ENCODE data around the gene PTPRR.

The PTPRR gene

GRCh38 chr12:70661466-70662161, 258.9 kb downstream of the PTPRR start:
- Histone ChIP-seq H3K4me1 (ENCODE audit: control insufficient read depth in 1 of 2, insufficient read depth in 1 of 2, low read depth in 1 of 2, low read length in 1 of 2) (no peaks in the 10 kb centered on the region), H3K36me3 (no peaks in the 10 kb centered on the region), H3K9me3 (no peaks in the 10 kb centered on the region), H3K4me3 (ENCODE audit: low read depth in 1 of 2, low read length in 1 of 2) (no peak overlapping the region), H3K27ac (no peak overlapping the region), H3K27me3 (no peaks in the 10 kb centered on the region)
- TF ChIP-seq CTCF (IDR thresholded peaks at IDR 0.05): no peak

DNA sequence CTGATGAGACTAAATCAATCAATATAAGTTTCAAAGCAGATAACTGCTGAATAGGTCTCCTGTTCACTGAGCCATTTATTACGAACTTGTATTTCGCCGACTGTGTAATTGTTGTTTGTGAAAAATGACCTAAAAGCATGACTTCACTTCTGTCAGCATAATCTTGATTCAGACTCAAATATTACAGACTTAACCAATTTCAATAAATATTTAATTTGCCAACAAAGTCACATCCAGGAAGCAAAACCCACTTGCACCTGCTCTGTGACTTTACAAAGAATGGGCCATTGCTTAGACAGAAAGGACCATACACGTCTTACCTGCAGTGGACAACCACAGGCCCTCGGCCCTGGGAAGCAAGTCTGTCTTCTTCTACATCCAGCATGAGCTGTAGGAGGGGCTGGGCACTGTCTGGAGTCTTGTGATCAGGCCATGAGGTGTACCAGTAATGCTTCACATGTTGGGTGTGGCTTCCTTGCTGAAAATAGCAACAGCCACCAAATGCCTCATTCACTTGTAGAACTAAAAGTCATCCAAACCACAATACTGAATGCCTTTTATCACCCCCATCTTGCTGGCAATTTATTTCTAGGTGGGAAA, 259.8 kb downstream of the PTPRR start:
- Histone ChIP-seq H3K27me3 (no peaks in the 10 kb centered on the region), H3K9me3 (no peaks in the 10 kb centered on the region), H3K36me3 (no peaks in the 10 kb centered on the region), H3K4me3 (ENCODE audit: low read depth in 1 of 2, low read length in 1 of 2) (no peak overlapping the region), H3K27ac (no peak overlapping the region), H3K4me1 (ENCODE audit: control insufficient read depth in 1 of 2, insufficient read depth in 1 of 2, low read depth in 1 of 2, low read length in 1 of 2) (no peaks in the 10 kb centered on the region)
- no peak for TF ChIP-seq CTCF (IDR thresholded peaks at IDR 0.05)

DNA sequence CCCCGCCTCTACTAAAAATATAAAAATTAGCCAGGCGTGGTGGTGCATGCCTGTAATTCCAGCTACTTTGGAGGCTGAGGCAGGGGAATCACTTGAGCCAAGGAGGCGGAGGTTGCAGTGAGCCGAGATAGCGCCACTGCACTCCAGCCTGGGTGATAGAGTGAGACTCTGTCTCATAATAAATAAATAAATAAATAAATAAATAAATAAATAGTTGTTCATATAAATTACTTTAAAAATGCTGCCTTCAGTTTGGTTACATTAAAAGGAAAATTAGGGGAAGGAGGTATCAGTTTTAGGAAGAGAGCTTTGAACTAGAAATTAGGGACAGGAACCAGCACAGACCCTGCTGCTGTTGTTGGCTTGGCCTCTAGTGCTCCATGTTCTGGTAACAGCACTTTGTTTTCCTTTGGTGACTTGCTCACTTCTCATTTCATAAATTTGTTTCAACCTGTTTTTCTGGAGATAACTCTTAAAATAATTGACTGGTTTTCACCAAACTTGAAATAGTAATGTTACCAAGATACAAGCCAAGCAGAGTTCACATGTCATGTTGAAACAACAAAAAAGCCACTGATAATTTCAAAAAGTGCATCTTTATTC, 260.4 kb downstream of the PTPRR start:
- TF ChIP-seq CTCF (IDR thresholded peaks at IDR 0.05): no peak
- H3K4me3 ChIP-seq (ENCODE audit: low read depth in 1 of 2, low read length in 1 of 2): no peak overlapping the region
- no peaks in the 10 kb centered on the region for H3K4me1 ChIP-seq (ENCODE audit: control insufficient read depth in 1 of 2, insufficient read depth in 1 of 2, low read depth in 1 of 2, low read length in 1 of 2)
- no peaks in the 10 kb centered on the region for H3K9me3 ChIP-seq
- no peaks in the 10 kb centered on the region for H3K27me3 ChIP-seq
- no peaks in the 10 kb centered on the region for H3K36me3 ChIP-seq
- no peak overlapping the region for H3K27ac ChIP-seq

DNA sequence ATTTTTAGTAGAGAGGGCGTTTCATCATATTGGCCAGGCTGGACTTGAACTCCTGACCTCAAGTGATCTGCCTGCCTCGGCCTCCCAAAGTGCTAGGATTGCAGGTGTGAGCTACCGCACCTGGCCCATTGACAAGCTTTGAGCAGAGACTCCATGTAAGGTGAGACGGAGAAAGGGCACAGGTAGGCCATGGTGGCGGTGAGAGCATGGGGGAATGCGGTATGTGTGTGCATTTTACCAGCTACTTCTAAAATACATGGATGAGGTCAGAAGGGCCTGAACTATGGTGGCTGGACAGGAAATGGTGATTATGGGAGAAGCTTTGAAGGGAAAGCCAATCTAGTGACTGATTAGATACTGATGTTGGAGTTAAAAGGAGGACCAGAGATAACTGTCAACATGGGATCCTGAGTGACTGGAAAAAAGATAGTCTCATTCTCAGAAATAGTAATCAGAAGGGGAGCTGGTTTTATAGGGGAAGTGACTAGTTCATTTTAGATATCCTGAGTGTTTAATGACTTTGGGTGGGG, 261.4 kb downstream of the PTPRR start:
- no peaks in the 10 kb centered on the region for H3K9me3 ChIP-seq
- no peaks in the 10 kb centered on the region for H3K36me3 ChIP-seq
- no peak overlapping the region for H3K27ac ChIP-seq
- no peak overlapping the region for H3K4me3 ChIP-seq (ENCODE audit: low read depth in 1 of 2, low read length in 1 of 2)
- TF ChIP-seq CTCF (IDR thresholded peaks at IDR 0.05): no peak
- no peaks in the 10 kb centered on the region for H3K4me1 ChIP-seq (ENCODE audit: control insufficient read depth in 1 of 2, insufficient read depth in 1 of 2, low read depth in 1 of 2, low read length in 1 of 2)
- no peaks in the 10 kb centered on the region for H3K27me3 ChIP-seq

GRCh38 chr12:70657616-70658286, 262.8 kb downstream of the PTPRR start:
- Histone ChIP-seq H3K36me3 (no peaks in the 10 kb centered on the region), H3K27ac (no peak overlapping the region), H3K4me1 (ENCODE audit: control insufficient read depth in 1 of 2, insufficient read depth in 1 of 2, low read depth in 1 of 2, low read length in 1 of 2) (no peaks in the 10 kb centered on the region), H3K9me3 (no peaks in the 10 kb centered on the region), H3K27me3 (no peaks in the 10 kb centered on the region), H3K4me3 (ENCODE audit: low read depth in 1 of 2, low read length in 1 of 2) (no peak overlapping the region)
- TF ChIP-seq CTCF (IDR thresholded peaks at IDR 0.05): no peak
